A673 (cell line): ENCODE measurements around the gene SCG2.
"Not testable (repeated sequence)": the region's sequence is repeated elsewhere in the genome, so short reads cannot be mapped to it uniquely, and the experiment has no call there.

Source experiments
- CTCF ChIP-seq: fragments of 300-800, 200-600 bp; sonication (generic); conservative IDR thresholded peaks from 2 replicates; pipeline ENCODE4 v1.5.1; 2017; ENCODE audit warnings: low read depth, mild to moderate bottlenecking, antibody characterized with exemption, low read length, moderate library complexity, mixed read lengths
- EZH2 ChIP-seq: fragments of 200-600 bp; sonication (generic); IDR thresholded peaks from 2 replicates; pipeline ENCODE4 v1.6.1; 2017; ENCODE audit warnings: borderline replicate concordance, low read depth, mild to moderate bottlenecking, mixed read lengths, antibody characterized with exemption, low read length; ENCODE audit not compliant: poor library complexity, severe bottlenecking

- TF ChIP-seq CTCF, EZH2: not testable (repeated sequence)
These were observed 9.5 kb downstream of the SCG2 start for GRCh38 chr2:223592689-223593088.
